Epithelial cell of umbilical artery (primary cell): ENCODE measurements around the gene TBCC. TPM values are rescaled to one million over a fixed set of nuclear protein-coding genes. Genes with fewer than 3 reads are reported as not detected.

Experiments
- total RNA-seq: library from RNA; depleted of rRNA; stranded (reverse); fragments of >200 nt; gene quantifications from 2 replicates; pipeline ENCODE4 v1.2.3, GENCODE V29; 2014

Gene TBCC
- 42.1 and 45.8 TPM in 2 replicates for total RNA-seq

DNA sequence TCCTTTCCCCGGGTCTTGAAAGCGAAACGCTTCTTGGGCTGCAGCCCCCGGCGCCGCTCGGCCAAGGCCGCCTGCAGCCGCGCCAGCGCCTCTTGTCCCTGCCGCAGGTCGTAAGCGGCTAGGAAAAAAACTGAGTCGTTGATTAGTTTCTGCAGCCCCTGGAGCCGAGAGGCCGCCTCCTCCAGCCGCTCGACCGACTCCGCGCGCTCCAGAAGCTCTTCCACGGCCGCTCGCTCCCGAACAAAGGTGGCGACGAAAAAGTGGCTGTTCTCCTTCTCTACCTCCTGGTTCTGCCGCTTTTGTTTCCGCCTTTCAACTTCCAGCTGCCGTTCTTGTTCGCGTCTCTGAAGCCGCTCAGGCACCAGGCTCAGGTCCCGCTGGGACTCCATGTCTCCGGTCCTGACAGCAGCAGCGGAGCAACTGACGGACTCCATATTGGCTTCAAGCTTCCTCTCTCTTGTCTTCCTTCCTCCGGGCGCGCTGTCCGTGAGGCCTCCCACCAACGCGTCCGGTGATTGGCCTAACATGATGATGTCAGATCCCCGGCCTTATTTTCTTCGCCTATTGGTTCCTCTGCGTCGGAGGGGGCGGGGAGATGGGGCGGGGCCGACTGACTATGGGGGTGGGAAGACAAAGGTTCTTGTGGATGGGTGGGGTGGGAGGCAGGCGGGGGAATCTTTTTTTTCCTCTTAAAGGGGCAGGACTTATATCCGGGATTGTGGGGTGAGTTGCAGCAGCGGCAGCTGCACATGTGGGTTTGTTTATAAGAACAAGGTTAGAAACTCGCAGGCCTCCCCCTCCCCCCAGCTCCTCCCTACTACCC is at the start of gene TBCC:
TSS of gene TBCC (minus strand) at position 464 of the 823 bp plus-strand sequence. CDS start at position 434, 30 bp downstream.

DNA sequence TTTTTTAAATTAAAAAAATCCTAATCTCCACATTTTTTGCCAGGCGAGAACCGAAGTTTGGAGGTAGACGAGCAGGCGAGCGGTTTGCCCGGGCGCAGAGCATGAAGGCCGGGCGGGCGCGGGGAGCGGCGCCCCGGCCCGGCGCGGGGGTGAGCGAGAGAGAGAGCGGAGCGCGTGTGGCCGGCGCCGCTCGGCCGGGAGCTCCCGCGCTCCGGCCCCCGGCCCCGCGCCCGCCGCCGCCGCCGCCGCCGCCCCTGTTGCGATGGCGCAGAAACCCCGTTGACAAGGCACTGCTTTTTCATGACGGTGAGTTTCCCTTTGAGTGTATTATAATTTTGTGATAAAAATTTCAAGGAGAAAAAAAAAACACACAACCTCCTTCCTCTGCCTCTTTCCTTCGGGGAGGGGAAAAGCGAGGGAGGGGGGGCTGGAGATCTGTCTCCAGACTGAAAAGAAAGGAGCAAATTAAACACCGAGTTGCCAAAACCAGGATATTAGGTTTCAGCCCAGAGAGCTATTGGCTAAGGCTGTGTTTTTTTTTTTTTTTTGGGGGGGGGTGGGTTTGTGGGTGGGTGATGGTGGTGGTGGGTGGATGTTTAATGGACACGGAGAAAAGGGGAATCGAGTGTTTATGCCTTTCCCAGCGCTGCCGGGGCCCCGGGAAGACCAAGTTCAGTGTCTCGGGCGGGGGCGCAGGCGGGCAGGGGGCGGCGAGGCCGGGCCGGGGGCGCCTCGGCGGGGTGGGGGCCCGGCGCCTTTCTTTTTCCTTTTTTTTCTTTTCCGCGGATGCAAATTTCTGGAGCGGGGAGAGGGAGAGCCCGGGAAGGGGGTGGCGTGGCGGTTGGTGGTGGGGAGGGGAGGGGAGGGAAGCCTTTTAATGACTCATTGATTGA is 36.1 kb upstream of the TBCC start, which contains the start of gene BICRAL:
TSS of gene BICRAL (plus strand) at position 257 of the 893 bp plus-strand sequence. CDS start 39,971 bp downstream, outside the sequence.

GRCh38 chr6:42722497-42722896 is 23.4 kb downstream of the TBCC start, which contains the start of gene PRPH2:
TSS of gene PRPH2 (minus strand) at chr6:42722597. CDS start at chr6:42722334, 263 bp downstream.

Other genes with a start within 250 kb of the TBCC start
- gene UBR2, start 182.1 kb downstream of the TBCC start, total RNA-seq = 19.5 and 26.3 TPM in 2 replicates
- gene PRPH2, start 23.5 kb downstream of the TBCC start, total RNA-seq = under 0.01 and 0.30 TPM in 2 replicates
- gene BICRAL, start 35.9 kb upstream of the TBCC start, total RNA-seq = 1.5 and 2.3 TPM in 2 replicates
- gene RPL7L1, start 133.5 kb upstream of the TBCC start, total RNA-seq = 175 and 204 TPM in 2 replicates
- not detected in 2 replicates for gene PTCRA, start 169.9 kb upstream of the TBCC start, total RNA-seq
- gene CNPY3, start 183.4 kb upstream of the TBCC start, total RNA-seq = 25.7 and 52.1 TPM in 2 replicates
- gene GNMT, start 214.7 kb upstream of the TBCC start, total RNA-seq = not detected in 2 replicates
- gene PEX6, start 233.1 kb upstream of the TBCC start, total RNA-seq = 13.3 and 26.4 TPM in 2 replicates
- gene PPP2R5D, start 238.5 kb upstream of the TBCC start, total RNA-seq = 27.7 and 31.2 TPM in 2 replicates